ENCODE measurements around the gene ABCB7. TPM values are rescaled to one million over a fixed set of nuclear protein-coding genes. Genes with fewer than 3 reads are reported as not detected.
"Not testable (repeated sequence)": the region's sequence is repeated elsewhere in the genome, so short reads cannot be mapped to it uniquely, and the experiment has no call there.

The ABCB7 gene
- total and polyA plus RNA-seq, 12 donors: 14.9 to 49.2 (median 38.5) TPM

DNA sequence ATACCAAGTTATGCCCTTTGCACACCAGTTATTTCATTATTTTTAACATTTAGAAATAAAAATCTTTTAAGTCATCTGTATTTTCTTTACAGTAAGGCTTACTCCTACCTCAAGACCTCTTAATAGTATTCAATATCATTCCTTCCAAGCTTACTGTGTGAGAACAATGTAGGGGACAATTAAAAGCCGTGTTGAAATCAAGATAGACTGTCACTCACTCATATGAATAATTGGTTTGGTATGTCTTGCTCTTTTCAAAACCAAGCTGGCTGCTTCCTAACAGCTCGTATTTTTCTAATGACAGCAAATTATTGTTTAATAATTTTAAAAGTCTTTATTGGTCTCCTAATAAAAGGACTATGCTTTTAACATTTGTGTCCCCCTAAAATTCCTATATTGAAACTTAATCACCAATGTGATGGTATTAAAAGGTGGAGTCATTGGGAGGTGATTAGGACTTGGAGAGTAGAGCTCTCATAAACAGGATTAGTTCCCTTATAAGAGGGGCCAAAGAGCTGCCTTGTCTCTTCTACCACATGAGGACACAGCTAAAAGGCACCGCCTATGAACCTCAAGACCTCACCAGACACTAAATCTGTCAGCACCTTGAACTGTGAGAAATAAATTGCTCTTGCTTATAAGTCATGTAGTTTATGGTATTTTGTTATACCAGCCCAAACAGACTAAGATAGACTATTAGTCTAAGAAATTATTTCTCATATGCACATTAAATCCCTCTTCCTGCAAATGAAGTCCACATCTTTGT lies 4.1 kb downstream of the ABCB7 start:
- TF ChIP-seq, protein P1, sequence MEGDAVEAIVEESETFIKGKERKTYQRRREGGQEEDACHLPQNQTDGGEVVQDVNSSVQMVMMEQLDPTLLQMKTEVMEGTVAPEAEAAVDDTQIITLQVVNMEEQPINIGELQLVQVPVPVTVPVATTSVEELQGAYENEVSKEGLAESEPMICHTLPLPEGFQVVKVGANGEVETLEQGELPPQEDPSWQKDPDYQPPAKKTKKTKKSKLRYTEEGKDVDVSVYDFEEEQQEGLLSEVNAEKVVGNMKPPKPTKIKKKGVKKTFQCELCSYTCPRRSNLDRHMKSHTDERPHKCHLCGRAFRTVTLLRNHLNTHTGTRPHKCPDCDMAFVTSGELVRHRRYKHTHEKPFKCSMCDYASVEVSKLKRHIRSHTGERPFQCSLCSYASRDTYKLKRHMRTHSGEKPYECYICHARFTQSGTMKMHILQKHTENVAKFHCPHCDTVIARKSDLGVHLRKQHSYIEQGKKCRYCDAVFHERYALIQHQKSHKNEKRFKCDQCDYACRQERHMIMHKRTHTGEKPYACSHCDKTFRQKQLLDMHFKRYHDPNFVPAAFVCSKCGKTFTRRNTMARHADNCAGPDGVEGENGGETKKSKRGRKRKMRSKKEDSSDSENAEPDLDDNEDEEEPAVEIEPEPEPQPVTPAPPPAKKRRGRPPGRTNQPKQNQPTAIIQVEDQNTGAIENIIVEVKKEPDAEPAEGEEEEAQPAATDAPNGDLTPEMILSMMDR (IDR thresholded peaks at IDR 0.05): no peak
- no peaks in the 10 kb centered on the region for H3K27me3 ChIP-seq
- no peak for DNase-seq
- H3K27ac ChIP-seq: peak overlapping the region in 2 of 10 donors; percentile 11 to 16
- H3K4me1 ChIP-seq: peaks cover 0 to 29% (median 13%) of the 10 kb centered on the region in 9 donors
- intact Hi-C loops (cut with DNase I): loop anchor here in 1 of 10 donors (10.0 kb wide), 2 partner anchors 47 to 123 kb away; partner anchors contain the start of gene UPRT
- no peak for ATAC-seq
- peaks cover 0 to 9% (median 0%) of the 10 kb centered on the region in 11 donors for H3K9me3 ChIP-seq
- 46 to 47% methylated on average over 3 of the region's 3 CpGs for WGBS, 2 donors
- H3K4me3 ChIP-seq: no peak overlapping the region
- H3K36me3 ChIP-seq: no peaks in the 10 kb centered on the region

- Histone ChIP-seq H3K4me3 (no peak overlapping the region), H3K27ac (no peak overlapping the region), H3K27me3 (no peaks in the 10 kb centered on the region), H3K4me1 (peaks cover 0 to 21% (median 7%) of the 10 kb centered on the region in 9 donors), H3K9me3 (peaks cover 0 to 17% (median 0%) of the 10 kb centered on the region in 11 donors), H3K36me3 (no peaks in the 10 kb centered on the region)
- DNase-seq (no peak), ATAC-seq (no peak)
- TF ChIP-seq, protein P1 (IDR thresholded peaks at IDR 0.05): no peak
- intact Hi-C loops (cut with DNase I): loop anchor here in 1 of 10 donors (10.0 kb wide), 2 partner anchors 45 to 125 kb away; partner anchors contain the start of gene UPRT
- WGBS, 2 donors: 71 to 86% methylated on average over 1 of the region's 1 CpG
Observed at GRCh38 chrX:75149654-75150053, 6.4 kb downstream of the ABCB7 start.

DNA sequence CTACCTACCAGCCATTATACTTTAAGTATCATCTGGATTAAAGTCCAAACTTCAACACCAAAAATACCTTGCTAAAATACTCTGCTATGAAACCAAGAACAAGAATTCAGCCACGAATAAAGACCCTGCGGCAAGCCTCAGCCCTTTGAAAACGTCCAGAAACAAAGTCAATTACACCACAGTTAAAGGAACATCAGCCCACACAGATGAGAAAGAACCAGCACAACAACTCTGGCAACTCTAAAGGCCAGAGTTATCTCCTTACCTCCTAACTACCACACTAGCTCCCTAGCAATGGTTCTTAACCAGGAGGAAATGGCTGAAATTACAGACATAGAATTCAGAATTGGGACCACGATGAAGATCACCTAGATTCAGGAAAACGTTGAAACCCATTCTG lies 23.4 kb downstream of the ABCB7 start:
- H3K4me3 ChIP-seq: no peak overlapping the region
- H3K4me1 ChIP-seq: peaks cover 0 to 12% (median 0%) of the 10 kb centered on the region in 9 donors
- TF ChIP-seq, protein P1 (IDR thresholded peaks at IDR 0.05): no peak
- peaks cover 0 to 3% (median 0%) of the 10 kb centered on the region in 7 donors for H3K27me3 ChIP-seq
- H3K9me3 ChIP-seq: peaks cover 0 to 11% (median 0%) of the 10 kb centered on the region in 11 donors
- intact Hi-C loops (cut with DNase I): no loop called here
- H3K27ac ChIP-seq: peak overlapping the region in 1 of 10 donors; percentile 13
- H3K36me3 ChIP-seq: no peaks in the 10 kb centered on the region
- 83 to 85% methylated on average over 5 of the region's 5 CpGs for WGBS, 2 donors
- ATAC-seq (no peak), DNase-seq (no peak)

DNA sequence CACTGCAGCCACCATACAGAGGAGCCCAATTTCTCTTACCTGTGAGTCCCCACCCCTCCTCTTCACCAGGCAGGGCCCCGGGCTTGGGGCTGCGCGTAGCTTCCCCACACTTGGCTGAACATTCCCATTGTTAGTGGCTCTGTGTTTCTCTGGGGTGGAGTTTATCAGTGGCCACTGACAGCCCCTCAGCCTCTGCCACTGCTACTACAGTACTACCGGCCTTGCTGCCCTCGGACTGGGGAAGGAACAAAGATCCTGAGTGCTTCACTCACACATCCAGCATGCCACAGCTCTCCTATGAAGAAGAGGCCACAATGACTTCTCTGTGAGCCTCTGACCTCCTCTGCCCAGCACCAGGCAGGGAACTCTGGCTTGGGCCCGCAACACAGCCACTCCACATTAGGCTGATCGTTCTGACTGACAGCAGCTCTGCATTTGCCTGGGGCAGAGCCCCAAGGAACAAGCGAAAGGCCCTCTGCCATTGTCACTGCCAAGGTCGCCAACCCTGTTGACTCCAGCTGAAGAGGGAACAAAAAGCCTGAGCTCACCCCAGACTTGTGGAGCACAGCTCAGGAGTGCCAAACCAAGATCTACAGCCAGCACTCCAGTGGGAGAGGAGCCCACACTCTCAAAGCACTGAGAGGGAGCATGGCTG lies 24.0 kb downstream of the ABCB7 start:
- DNase-seq: peak in 1 of 2 donors; percentile 14
- Histone ChIP-seq H3K9me3 (peaks cover 0 to 11% (median 0%) of the 10 kb centered on the region in 11 donors), H3K4me1 (peaks cover 0 to 12% (median 0%) of the 10 kb centered on the region in 9 donors), H3K27ac (peak overlapping the region in 2 of 10 donors; percentile 13 to 34), H3K36me3 (no peaks in the 10 kb centered on the region), H3K27me3 (peaks cover 0 to 3% (median 0%) of the 10 kb centered on the region in 7 donors), H3K4me3 (no peak overlapping the region)
- ATAC-seq: peak in 6 of 8 donors; percentile 31 to 79 (median 64)
- intact Hi-C loops (cut with DNase I): no loop called here
- WGBS, 2 donors: 55 to 71% methylated on average over 9 of the region's 9 CpGs
- TF ChIP-seq, protein P1 (IDR thresholded peaks at IDR 0.05): no peak

- H3K27me3 ChIP-seq; DNase-seq; H3K4me3 ChIP-seq; intact Hi-C loops (cut with DNase I); ATAC-seq; H3K27ac ChIP-seq; H3K9me3 ChIP-seq; H3K36me3 ChIP-seq: not testable (repeated sequence)
- H3K4me1 ChIP-seq: peaks cover 0 to 17% (median 3%) of the 10 kb centered on the region in 9 donors
- WGBS, 2 donors: 88 to 100% methylated on average over 4 of the region's 4 CpGs
Observed at GRCh38 chrX:75129069-75129468, 27.0 kb downstream of the ABCB7 start.

Data from heart right ventricle (tissue), 16 donors.